Purkinje cell (primary cell): ENCODE data around the gene BCDIN3D. TPM values are rescaled to one million over a fixed set of nuclear protein-coding genes. Genes with fewer than 3 reads are reported as not detected.

Source experiments
- polyA plus RNA-seq: library from polyadenylated mRNA; unstranded; fragments of >200 nt; fragmentation: Nextera tagmentation; gene quantifications from 2 replicates; pipeline ENCODE4 v1.2.1, GENCODE V29; 2014

Gene BCDIN3D, protein sequence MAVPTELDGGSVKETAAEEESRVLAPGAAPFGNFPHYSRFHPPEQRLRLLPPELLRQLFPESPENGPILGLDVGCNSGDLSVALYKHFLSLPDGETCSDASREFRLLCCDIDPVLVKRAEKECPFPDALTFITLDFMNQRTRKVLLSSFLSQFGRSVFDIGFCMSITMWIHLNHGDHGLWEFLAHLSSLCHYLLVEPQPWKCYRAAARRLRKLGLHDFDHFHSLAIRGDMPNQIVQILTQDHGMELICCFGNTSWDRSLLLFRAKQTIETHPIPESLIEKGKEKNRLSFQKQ
- polyA plus RNA-seq: 0.66 and 2.3 TPM in 2 replicates

DNA sequence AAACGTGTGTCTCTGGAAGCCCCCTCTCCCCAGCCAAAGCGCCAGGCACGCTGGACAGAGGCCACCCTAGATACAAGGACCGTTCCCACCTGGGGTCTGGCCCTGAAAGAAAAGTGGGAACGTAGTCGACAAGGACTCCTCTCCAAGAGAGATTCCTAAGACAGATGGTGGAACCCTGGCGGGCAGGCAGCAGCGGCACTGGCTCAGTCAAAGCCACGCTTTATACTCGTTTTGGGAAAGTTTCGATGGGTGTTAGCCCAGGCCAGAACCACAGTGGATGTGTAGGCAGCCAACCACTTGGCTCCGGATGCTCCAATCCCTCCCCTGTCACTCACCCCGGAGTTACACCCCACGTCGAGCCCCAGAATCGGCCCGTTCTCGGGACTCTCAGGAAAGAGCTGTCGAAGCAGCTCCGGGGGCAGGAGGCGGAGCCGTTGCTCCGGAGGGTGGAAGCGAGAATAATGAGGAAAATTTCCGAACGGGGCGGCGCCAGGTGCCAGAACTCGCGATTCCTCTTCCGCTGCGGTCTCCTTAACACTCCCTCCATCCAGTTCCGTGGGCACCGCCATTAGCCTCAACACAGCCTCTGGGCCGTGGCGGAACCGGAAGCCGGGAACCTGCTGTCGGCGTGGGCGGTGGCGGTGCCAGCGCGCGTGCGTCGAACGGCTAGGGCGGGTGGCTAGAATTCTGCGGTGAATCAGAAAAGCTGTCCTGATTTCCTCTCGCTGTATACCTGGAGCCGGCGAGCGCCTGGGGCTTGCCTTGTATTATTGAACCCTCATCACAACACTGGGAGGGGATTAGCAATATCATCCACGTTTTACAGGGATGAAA is at the start of gene BCDIN3D:
Gene BCDIN3D, minus strand, starts transcription at position 588 of the 834 bp plus-strand sequence. Its CDS starts 19 bp downstream, at position 569.

DNA sequence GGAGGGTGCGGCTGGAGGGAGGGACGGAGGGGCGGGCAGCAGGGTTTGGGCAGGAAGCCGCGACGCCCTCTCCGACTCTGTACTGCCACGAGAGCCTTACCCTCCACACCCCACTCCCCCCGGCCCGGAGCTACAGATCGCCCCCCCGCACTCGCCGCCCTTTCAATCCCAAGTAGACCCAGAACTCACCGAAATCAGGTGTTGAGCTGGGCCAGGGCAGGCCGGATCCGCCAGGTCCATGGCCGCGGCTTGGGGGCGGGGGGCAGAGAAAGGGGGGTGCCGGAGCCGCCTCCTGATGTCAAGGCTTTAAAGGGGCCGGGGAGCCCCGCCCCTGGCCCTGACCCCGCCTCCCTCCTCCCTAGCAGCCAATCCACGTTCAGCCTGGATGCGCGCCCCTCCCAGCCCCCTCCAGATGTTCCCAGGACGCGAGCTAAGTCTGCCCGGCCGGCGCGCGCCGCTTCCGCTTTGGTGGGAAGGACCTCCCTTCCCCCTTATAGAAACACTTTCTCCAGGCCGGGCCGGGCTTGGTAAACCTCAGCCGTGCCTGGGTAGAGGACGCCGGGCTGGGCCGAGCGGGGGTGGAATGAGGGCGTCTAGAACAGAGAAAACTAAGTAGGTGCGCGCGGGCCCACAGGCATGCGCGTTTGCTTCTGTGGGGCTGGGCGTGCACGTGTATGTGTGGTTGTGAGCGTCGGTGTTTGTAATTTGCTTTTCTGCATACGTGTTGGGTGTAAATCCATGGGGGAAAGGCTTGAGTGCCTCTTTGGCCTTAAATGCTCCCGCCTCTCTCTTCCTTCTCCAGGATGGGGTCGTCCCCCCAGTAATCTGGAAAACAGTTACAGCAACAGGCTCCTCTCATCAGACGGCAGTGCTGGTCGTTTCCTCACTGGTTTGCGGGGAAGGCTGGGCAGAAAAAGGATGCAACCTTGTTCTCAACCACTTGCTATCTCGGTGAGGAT is 14.5 kb downstream of the BCDIN3D start, which contains the start of gene NCKAP5L:
Gene NCKAP5L, minus strand, starts transcription at position 281 of the 959 bp plus-strand sequence. CDS start 24,369 bp downstream, outside the sequence.

Other genes with a start within 250 kb of the BCDIN3D start
- gene FAM186B, start 237.5 kb downstream of the BCDIN3D start, polyA plus RNA-seq: 0.24 TPM in 1 of 2 replicates, not detected in the other
- gene PRPF40B, start 219.5 kb downstream of the BCDIN3D start, polyA plus RNA-seq: 2.3 and 6.7 TPM in 2 replicates
- 0.03 and 0.60 TPM in 2 replicates for gene FMNL3, start 135.7 kb downstream of the BCDIN3D start, polyA plus RNA-seq
- gene TMBIM6, start 101.5 kb downstream of the BCDIN3D start, polyA plus RNA-seq: 465 and 709 TPM in 2 replicates
- gene NCKAP5L, start 14.7 kb downstream of the BCDIN3D start, polyA plus RNA-seq: 0.22 and 0.59 TPM in 2 replicates
- gene FAIM2, start 60.8 kb upstream of the BCDIN3D start, polyA plus RNA-seq: 846 and 1,023 TPM in 2 replicates
- gene AQP2, start 107.6 kb upstream of the BCDIN3D start, polyA plus RNA-seq: not detected in 2 replicates
- gene AQP5, start 118.8 kb upstream of the BCDIN3D start, polyA plus RNA-seq: not detected in 2 replicates
- 0.12 TPM in 1 of 2 replicates, not detected in the other for gene AQP6, start 129.8 kb upstream of the BCDIN3D start, polyA plus RNA-seq
- 5.0 and 5.4 TPM in 2 replicates for gene RACGAP1, start 182.4 kb upstream of the BCDIN3D start, polyA plus RNA-seq
- gene ASIC1, start 214.5 kb upstream of the BCDIN3D start, polyA plus RNA-seq: 14.0 and 20.6 TPM in 2 replicates
- 4.7 and 6.0 TPM in 2 replicates for gene SMARCD1, start 242.2 kb upstream of the BCDIN3D start, polyA plus RNA-seq